Natural killer cell (primary cell): ENCODE results near the gene SHOC2. TPM values are rescaled to one million over a fixed set of nuclear protein-coding genes. Genes with fewer than 3 reads are reported as not detected.
A peak's percentile ranks its signal among the peaks of the same experiment; 100 is the strongest.

Experiments used
- ATAC-seq, 3 donors: fragments of 150-1000 bp in 2 of 3; fragments of 200-7000 bp in 1 of 3; cut with Tn5 transposase; 1 replicate in 1 of 3; 2 replicates in 2 of 3; pipeline ENCODE4 v1.10.0; 2021; ENCODE audit warnings: mild to moderate bottlenecking in 2 of 3, moderate library complexity in 2 of 3
- DNase-seq, 2 donors: peaks; one replicate each; pipeline versions ENCODE4 v3.0.0 to v3.0.0-alpha.2; 2013 to 2021; ENCODE audit warnings: mixed read lengths in 1 of 2
- H3K27ac ChIP-seq: one replicate; pipeline ENCODE4 v1.5.1; 2013; ENCODE audit warnings: mild to moderate bottlenecking, low read length
- H3K27me3 ChIP-seq: one replicate; pipeline ENCODE4 v1.6.1; 2013; ENCODE audit warnings: low read length; ENCODE audit not compliant: control insufficient read depth, insufficient read depth
- H3K36me3 ChIP-seq: one replicate; pipeline ENCODE4 v1.6.1; 2013; ENCODE audit warnings: low read length; ENCODE audit not compliant: control insufficient read depth, insufficient read depth
- H3K4me1 ChIP-seq: one replicate; pipeline ENCODE4 v1.6.1; 2013; ENCODE audit warnings: low read length; ENCODE audit not compliant: control insufficient read depth, insufficient read depth
- H3K4me3 ChIP-seq: one replicate; pipeline ENCODE4 v1.5.1; 2013; ENCODE audit warnings: low read length
- H3K9me3 ChIP-seq: one replicate; pipeline ENCODE4 v1.6.1; 2013; ENCODE audit warnings: low read length; ENCODE audit not compliant: control insufficient read depth, insufficient read depth
- H3K27ac Mint-ChIP-seq, 2 donors: one replicate each; pipeline ENCODE4 v1.8.0; 2022; ENCODE audit warnings: mild to moderate bottlenecking in 2 of 2, mixed read lengths in 2 of 2, moderate library complexity in 1 of 2
- H3K27me3 Mint-ChIP-seq, 2 donors: one replicate each; pipeline ENCODE4 v1.8.0; 2022; ENCODE audit warnings: low read depth in 2 of 2, mixed read lengths in 2 of 2
- H3K36me3 Mint-ChIP-seq: one replicate; pipeline ENCODE4 v1.8.0; 2022; ENCODE audit warnings: mixed read lengths
- H3K4me1 Mint-ChIP-seq, 2 donors: one replicate each; pipeline ENCODE4 v1.8.0; 2022; ENCODE audit warnings: mixed read lengths in 2 of 2
- H3K4me3 Mint-ChIP-seq: one replicate; pipeline ENCODE4 v1.8.0; 2022; ENCODE audit warnings: mild to moderate bottlenecking, moderate library complexity, mixed read lengths
- H3K9me3 Mint-ChIP-seq, 2 donors: one replicate each; pipeline ENCODE4 v1.8.0; 2022; ENCODE audit warnings: mixed read lengths in 2 of 2
- CTCF ChIP-seq: fragments of 200-600 bp; IDR thresholded peaks from one replicate; pipeline ENCODE4 v1.8.0; 2022; ENCODE audit warnings: antibody characterized with exemption
- WGBS: methylation state at CpG from one replicate; pipeline ENCODE4 v1.1.7; 2013; ENCODE audit warnings: missing lambda C conversion rate; ENCODE audit not compliant: insufficient coverage; 5-methylcytosine and 5-hydroxymethylcytosine counted together
- intact Hi-C: fragments of 100-400 bp; cut with micrococcal nuclease; formaldehyde crosslinking; loops from one replicate; pipeline ENCODE4 v1.14.2; 2022
- total RNA-seq, 4 donors: library from RNA; stranded (reverse); fragments of 120-200 nt in 1 of 4; gene quantifications; one replicate each; pipeline versions ENCODE4 v1.2.3 to v1.2.4, GENCODE V29; 2013 to 2022

The SHOC2 gene
- total RNA-seq, 3 donors from 2014 or later (not counting 1 experiment from before 2014, with no cell fraction given), result 81.8 to 87.6 (median 85.7) TPM

GRCh38 chr10:110876000-110876399, 43.4 kb upstream of the SHOC2 start:
- intact Hi-C loops, result no loop called here
- no peak for DNase-seq
- peak overlapping the region in 1 of 2 donors; percentile 60 for H3K27ac Mint-ChIP-seq
- H3K36me3 Mint-ChIP-seq, result peaks cover 2% of the 10 kb centered on the region
- no peaks in the 10 kb centered on the region for H3K27me3 Mint-ChIP-seq
- TF ChIP-seq CTCF, result no peak
- WGBS, result 72% methylated on average over 2 of the region's 2 CpGs
- H3K4me1 Mint-ChIP-seq, result peaks cover 31 to 53% of the 10 kb centered on the region in 2 donors
- Histone ChIP-seq H3K9me3 (no peaks in the 10 kb centered on the region), H3K4me1 (peaks cover 9% of the 10 kb centered on the region), H3K36me3 (peaks cover 47% of the 10 kb centered on the region), H3K27me3 (no peaks in the 10 kb centered on the region), H3K4me3 (no peak overlapping the region), H3K27ac (no peak overlapping the region)
- no peaks in the 10 kb centered on the region for H3K9me3 Mint-ChIP-seq
- ATAC-seq, result no peak
- peak overlapping the region; percentile 13 for H3K4me3 Mint-ChIP-seq

GRCh38 chr10:110876788-110877187, 42.6 kb upstream of the SHOC2 start:
- WGBS, result no CpG with 5 or more reads among the region's 1 CpG
- Mint-ChIP-seq H3K9me3 (no peaks in the 10 kb centered on the region), H3K36me3 (peaks cover 10% of the 10 kb centered on the region), H3K27ac (no peak overlapping the region), H3K4me3 (no peak overlapping the region), H3K27me3 (no peaks in the 10 kb centered on the region), H3K4me1 (peaks cover 27 to 45% of the 10 kb centered on the region in 2 donors)
- no peak for TF ChIP-seq CTCF
- Histone ChIP-seq H3K36me3 (peaks cover 55% of the 10 kb centered on the region), H3K9me3 (no peaks in the 10 kb centered on the region), H3K27ac (no peak overlapping the region), H3K4me3 (no peak overlapping the region), H3K4me1 (peaks cover 2% of the 10 kb centered on the region), H3K27me3 (no peaks in the 10 kb centered on the region)
- no peak for ATAC-seq
- intact Hi-C loops, result no loop called here
- no peak for DNase-seq

GRCh38 chr10:110880012-110880411, 39.4 kb upstream of the SHOC2 start:
- peaks cover 33 to 42% of the 10 kb centered on the region in 2 donors for H3K4me1 Mint-ChIP-seq

More at GRCh38 chr10:110880012-110880411, 39.4 kb upstream of the SHOC2 start:
- Histone ChIP-seq H3K9me3 (no peaks in the 10 kb centered on the region), H3K4me3 (no peak overlapping the region), H3K27ac (no peak overlapping the region), H3K4me1 (peaks cover 6% of the 10 kb centered on the region), H3K27me3 (no peaks in the 10 kb centered on the region), H3K36me3 (peaks cover 79% of the 10 kb centered on the region)
- intact Hi-C loops, result no loop called here
- Mint-ChIP-seq H3K9me3 (no peaks in the 10 kb centered on the region), H3K4me3 (no peak overlapping the region), H3K27me3 (no peaks in the 10 kb centered on the region), H3K27ac (peak overlapping the region; percentile 9 to 29), H3K36me3 (peaks cover 22% of the 10 kb centered on the region)
- 78% methylated on average over 3 of the region's 3 CpGs for WGBS
- ATAC-seq, result peak in 1 of 3 donors; percentile 2
- TF ChIP-seq CTCF, result no peak
- no peak for DNase-seq
